K562 (cell line): ENCODE measurements around the gene HYI. TPM values are rescaled to one million over a fixed set of nuclear protein-coding genes. Genes with fewer than 3 reads are reported as not detected.

ENCODE experiments used
- ATAC-seq: fragments of 200-7000 bp; cut with Tn5 transposase; 3 replicates; pipeline ENCODE4 v1.9.1; 2020; ENCODE audit warnings: moderate library complexity
- BruUV-seq: library from RNA; stranded (reverse); fragments of 400-500 nt; replicated peaks from 2 replicates; lab custom pipeline; 2021; lab: Mats Ljungman, UMichigan
- CTCF ChIA-PET: fragments of 300-600 bp; formaldehyde crosslinking; extraction: SDS; loops from one replicate; lab custom pipeline; 2021; ENCODE audit warnings: low intra/inter-chr PET ratio; lab: Yijun Ruan, JAX
- POLR2A ChIA-PET: fragments of 300-600, 350-650 bp; sonication (Branson Sonifier 250); formaldehyde crosslinking; extraction: SDS; loops from one replicate; lab custom pipeline; 2021; ENCODE audit warnings: antibody characterized with exemption, inconsistent platforms; lab: Yijun Ruan, JAX
- DNase-seq, 4 experiments: peaks; one replicate each; pipeline versions ENCODE4 v3.0.0 to v3.0.0-alpha.2; 2011 to 2018; ENCODE audit warnings: low spot score in 3 of 4, mixed read lengths in 3 of 4; ENCODE audit errors: extremely low read depth in 1 of 4
- FAIRE-seq: peaks from 2 replicates; lab custom pipeline; 2011; peaks lifted over from hg19 to GRCh38; lab: Jason Lieb, UNC
- H2AFZ ChIP-seq: 2 replicates; pipeline ENCODE4 v1.6.0; 2011; ENCODE audit warnings: low read depth, low read length, control low read depth, inconsistent platforms
- H3K27ac ChIP-seq: fragments of 200-600 bp; 3 replicates; pipeline ENCODE4 v1.8.0; 2011; ENCODE audit warnings: low read depth, mild to moderate bottlenecking, control low read depth, inconsistent platforms, low read length, moderate library complexity, mixed read lengths; ENCODE audit errors: extremely low read depth
- H3K27me3 ChIP-seq, 2 experiments: fragments of 300-600 bp in 1 of 2; 2 replicates in 1 of 2; 3 replicates in 1 of 2; pipeline versions ENCODE4 v1.6.0 to v1.8.0; 2011; ENCODE audit warnings: inconsistent platforms in 2 of 2, low read length in 2 of 2, mild to moderate bottlenecking in 1 of 2, mixed read lengths in 1 of 2, moderate library complexity in 1 of 2; ENCODE audit not compliant: control insufficient read depth in 2 of 2, insufficient read depth in 2 of 2
- H3K36me3 ChIP-seq: fragments of 300-600 bp; 3 replicates; pipeline ENCODE4 v1.8.0; 2011; ENCODE audit warnings: mild to moderate bottlenecking, low read length, inconsistent platforms; ENCODE audit not compliant: control insufficient read depth, insufficient read depth
- H3K4me1 ChIP-seq, 2 experiments: fragments of 200-600 bp in 1 of 2; replicated peaks in 1 of 2; 2 replicates in 1 of 2; 3 replicates in 1 of 2; pipeline versions ENCODE4 v1.5.1 to v1.8.0; 2011; ENCODE audit warnings: inconsistent platforms in 2 of 2, low read length in 2 of 2, mild to moderate bottlenecking in 1 of 2, mixed read lengths in 1 of 2, moderate library complexity in 1 of 2; ENCODE audit not compliant: control insufficient read depth in 2 of 2, insufficient read depth in 2 of 2
- H3K4me2 ChIP-seq: 2 replicates; pipeline ENCODE4 v1.6.1; 2011; ENCODE audit warnings: low read length, control low read depth, inconsistent platforms, mixed read lengths; ENCODE audit not compliant: insufficient read depth
- H3K4me3 ChIP-seq: fragments of 200-600 bp; sonication (generic), shearing (Covaris generic); 2 replicates; pipeline ENCODE4 v1.5.1; 2016; ENCODE audit warnings: control low read depth, inconsistent platforms
- H3K79me2 ChIP-seq: fragments of 200-600 bp; 3 replicates; pipeline ENCODE4 v1.8.0; 2011; ENCODE audit warnings: low read length, inconsistent platforms; ENCODE audit not compliant: control insufficient read depth, insufficient read depth
- H3K9ac ChIP-seq, 2 experiments: 2 replicates each; pipeline versions ENCODE4 v1.6.0 to v1.6.1; 2011; ENCODE audit warnings: low read depth in 2 of 2, low read length in 2 of 2, control low read depth in 1 of 2, inconsistent platforms in 1 of 2, mild to moderate bottlenecking in 1 of 2, mixed read lengths in 1 of 2; ENCODE audit not compliant: insufficient read depth in 1 of 2
- H3K9me1 ChIP-seq: one replicate; pipeline ENCODE4 v1.6.0; 2011; ENCODE audit warnings: inconsistent platforms, mild to moderate bottlenecking, low read length, moderate library complexity; ENCODE audit not compliant: control insufficient read depth, insufficient read depth
- H3K9me3 ChIP-seq: replicated peaks from 2 replicates; pipeline ENCODE4 v1.5.1; 2011; ENCODE audit warnings: low read depth, low read length, inconsistent platforms; ENCODE audit not compliant: control insufficient read depth, insufficient read depth
- H4K20me1 ChIP-seq: replicated peaks from 2 replicates; pipeline ENCODE4 v1.6.1; 2011; ENCODE audit warnings: low read length, inconsistent platforms, mixed read lengths; ENCODE audit not compliant: control insufficient read depth, insufficient read depth
- MAX ChIP-seq: sonication (generic); formaldehyde crosslinking; IDR thresholded peaks from 2 replicates; pipeline ENCODE4 v1.9.0; 2022; ENCODE audit warnings: mild to moderate bottlenecking, missing genetic modification reagents
- MYBL2 ChIP-seq, 2 experiments: fragments of 450-650 bp in 1 of 2; sonication (generic) in 1 of 2; formaldehyde crosslinking in 1 of 2; IDR thresholded peaks; 2 replicates each; pipeline versions ENCODE4 v1.6.1 to v1.8.1; 2017 to 2022; ENCODE audit warnings: borderline replicate concordance in 1 of 2, inconsistent platforms in 1 of 2, low read depth in 1 of 2, mild to moderate bottlenecking in 1 of 2, missing genetic modification reagents in 1 of 2, moderate library complexity in 1 of 2
- WGBS: fragments of 100-300 bp; shearing (Covaris generic); methylation state at CpG from one replicate; pipeline ENCODE4 v1.1.6; 2016; ENCODE audit warnings: low coverage, mixed read lengths; ENCODE audit not compliant: insufficient coverage; ENCODE audit errors: missing lambda C conversion rate; 5-methylcytosine and 5-hydroxymethylcytosine counted together
- in situ Hi-C: fragments of 300-500 bp; cut with MboI; formaldehyde crosslinking; loops from 4 replicates; pipeline ENCODE4 v1.15.0; 2018; ENCODE audit warnings: inconsistent platforms, mixed read lengths
- intact Hi-C: fragments of 100-400 bp; cut with micrococcal nuclease; formaldehyde crosslinking; loops from 2 replicates; pipeline ENCODE4 v1.14.2; 2022
- polyA plus RNA-seq, 8 experiments: library from polyadenylated mRNA; depleted of rRNA in 4 of 8; stranded (reverse) in 5 of 8; unstranded in 3 of 8; fragments of >200 nt; fragmentation: Nextera tagmentation in 2 of 8; fragmentation: Illumina TruSeq in 1 of 8; extraction: Ambion mirVana in 2 of 8; extraction: Trizol in 1 of 8; gene quantifications; 2 replicates each; pipeline versions ENCODE4 v1.2.1 to v1.2.3, GENCODE V29; 2011 to 2014; ENCODE audit warnings: inconsistent platforms in 1 of 8, missing spikeins in 1 of 8
- total RNA-seq, 7 experiments: library from RNA; depleted of rRNA in 6 of 7; stranded (reverse); fragments of >200 nt in 6 of 7; fragmentation: Illumina TruSeq in 2 of 7; extraction: Trizol in 2 of 7; gene quantifications; 2 replicates each; pipeline versions ENCODE4 v1.2.1 to v1.2.3, GENCODE V29; 2011 to 2021; ENCODE audit warnings: low replicate concordance in 1 of 7

Gene HYI
- total and polyA plus RNA-seq, 9 of the 15 experiments (the other 6 are each of a cell fraction or from before 2014, with no cell fraction given), result 0.04 to 4.1 (median 1.4) TPM; not detected in 1

- Histone ChIP-seq H3K9me1 (peaks cover 4% of the 10 kb centered on the region), H4K20me1 (peaks cover 4% of the 10 kb centered on the region; the same call in 1 of the 2 replicates), H3K9me3 (no peaks in the 10 kb centered on the region), H3K27ac (no peak overlapping the region), H2AFZ (no peak overlapping the region), H3K4me3 (no peak overlapping the region), H3K27me3 (no peaks in the 10 kb centered on the region)
- in situ Hi-C loops, result no loop called here
- TF ChIP-seq MAX (CRISPR knock-in tag), result 0 out of 2 replicates have a peak, but pooled peaks have one; percentile 15
- no peak for TF ChIP-seq MYBL2 (IDR thresholded peaks at IDR 0.05; ENCODE audit: low read depth)
- no peak for TF ChIP-seq MYBL2 (CRISPR knock-in tag; IDR thresholded peaks at IDR 0.05; ENCODE audit: borderline replicate concordance)
- TF ChIP-seq, all 486 proteins: peak for 1
- BruUV-seq, result no TSS peak
- ATAC-seq (no peak), FAIRE-seq (peak; percentile 6), DNase-seq (no peak)
- ChIA-PET POLR2A (interaction anchor here (0.6 kb wide), 1 partner anchor 680 kb away, joined by 3 read pairs; no protein-coding TSS in a partner anchor), CTCF (no interaction called here)
- Histone ChIP-seq H3K9ac (peak overlapping the region in 1 of 2 experiments; percentile 0; a peak in 1 of 4 replicates), H3K4me2 (no peak overlapping the region), H3K79me2 (no peaks in the 10 kb centered on the region), H3K36me3 (peaks cover 66% of the 10 kb centered on the region; the same call in 2 of the 3 replicates), H3K4me1 (peaks cover 8 to 10% of the 10 kb centered on the region in 2 experiments; a peak in 4 of 5 replicates)
- WGBS, result 86% methylated on average over 4 of the region's 4 CpGs
- intact Hi-C loops, result no loop called here
Measured at GRCh38 chr1:43446388-43446740, 7.4 kb downstream of the HYI start.
